ENCODE data around the gene AKAP9. TPM values are rescaled to one million over a fixed set of nuclear protein-coding genes. Genes with fewer than 3 reads are reported as not detected.

Gene AKAP9
- total and polyA plus RNA-seq, 2 donors (not counting 3 experiments of a cell fraction or from before 2014, with no cell fraction given): 9.5 to 51.6 TPM

GRCh38 chr7:92028686-92029085 lies 88.0 kb downstream of the AKAP9 start:
- Histone ChIP-seq H3K79me2 (ENCODE audit: control insufficient read depth, insufficient read depth, low read length) (no peaks in the 10 kb centered on the region), H2AFZ (ENCODE audit: low read depth, low read length) (no peak overlapping the region), H4K20me1 (replicated peaks; ENCODE audit: control insufficient read depth, extremely low read depth, insufficient read depth, low read length) (no peaks in the 10 kb centered on the region), H3K9ac (replicated peaks; ENCODE audit: extremely low read depth, insufficient read depth, low read length) (no peak overlapping the region), H3K4me3 (replicated peaks in 1 of 3; ENCODE audit: insufficient read depth in 1 of 3, low read depth in 1 of 3, low read length in 3 of 3) (no peak overlapping the region), H3K4me2 (ENCODE audit: insufficient read depth, low read length) (no peak overlapping the region), H3K4me1 (ENCODE audit: control insufficient read depth, extremely low read depth, insufficient read depth, low read length) (peaks cover 7% of the 10 kb centered on the region), H3K27me3 (ENCODE audit: control insufficient read depth in 2 of 2, insufficient read depth in 2 of 2, low read length in 2 of 2) (no peaks in the 10 kb centered on the region), H3K36me3 (ENCODE audit: control insufficient read depth in 2 of 2, extremely low read depth in 1 of 2, insufficient read depth in 2 of 2, low read length in 2 of 2) (peaks cover 0 to 2% of the 10 kb centered on the region in 2 experiments), H3K9me3 (replicated peaks; ENCODE audit: control insufficient read depth, insufficient read depth, low read length) (no peaks in the 10 kb centered on the region), H3K27ac (ENCODE audit: insufficient read depth, low read depth, low read length) (no peak overlapping the region), H3K9me1 (replicated peaks; ENCODE audit: control insufficient read depth, extremely low read depth, insufficient read depth, low read length) (no peaks in the 10 kb centered on the region)
- no peak for FAIRE-seq
- dilution Hi-C loops (cut with MboI; ENCODE audit: extremely low pct_ligation_motif_present, low sequenced_read_pairs): no loop called here
- ChIA-PET CTCF (no interaction called here), POLR2A (no interaction called here)
- no peak for TF ChIP-seq FOS (IDR thresholded peaks at IDR 0.05; ENCODE audit: borderline replicate concordance, insufficient read depth, low read length)
- TF ChIP-seq MAX (IDR thresholded peaks at IDR 0.05; ENCODE audit: insufficient read depth, insufficient read length): no peak
- no peak for TF ChIP-seq POLR2AphosphoS5 (IDR thresholded peaks at IDR 0.05; ENCODE audit: insufficient read depth, low read depth, low read length)
- TF ChIP-seq EZH2 (IDR thresholded peaks at IDR 0.05; ENCODE audit: borderline replicate concordance, low read depth, low read length, severe bottlenecking): no peak
- no peak for TF ChIP-seq GATA2 (IDR thresholded peaks at IDR 0.05; ENCODE audit: insufficient read depth, insufficient read length, low read depth, low read length)
- TF ChIP-seq MYC (IDR thresholded peaks at IDR 0.05; ENCODE audit: low read depth, low read length): no peak
- no peak for TF ChIP-seq CTCF (IDR thresholded peaks at IDR 0.05; ENCODE audit: extremely low read depth in 1 of 2, insufficient read depth in 1 of 2, low read depth in 1 of 2, low read length in 2 of 2)
- no peak for TF ChIP-seq POLR2A (IDR thresholded peaks at IDR 0.05; ENCODE audit: low read depth, low read length)
- TF ChIP-seq JUN (IDR thresholded peaks at IDR 0.05; ENCODE audit: borderline replicate concordance, insufficient read depth, insufficient read length, low read depth): no peak
- BruUV-seq (replicated peaks): no TSS peak
- DNase-seq (ENCODE audit: low read depth, low spot score): no peak
- intact Hi-C loops (cut with micrococcal nuclease): no loop called here

Data from endothelial cell of umbilical vein (primary cell).